PC-9 (cell line): ENCODE results near the gene IP6K1. TPM values are rescaled to one million over a fixed set of nuclear protein-coding genes. Genes with fewer than 3 reads are reported as not detected.

ENCODE experiments used
- BruUV-seq: library from RNA; stranded (reverse); fragments of 400-500 nt; replicated peaks from 2 replicates; lab custom pipeline; 2021; lab: Mats Ljungman, UMichigan
- CTCF ChIA-PET: fragments of 300-600 bp; sonication (Branson Sonifier 250); formaldehyde crosslinking; loops from one replicate; lab custom pipeline; 2022; ENCODE audit warnings: antibody characterized with exemption; lab: Charles Lee
- POLR2A ChIA-PET: fragments of 300-600 bp; sonication (Branson Sonifier 250); formaldehyde crosslinking; loops from one replicate; lab custom pipeline; 2022; ENCODE audit warnings: antibody characterized with exemption; ENCODE audit not compliant: unreplicated experiment; lab: Charles Lee
- DNase-seq, 2 experiments: peaks; one replicate each; pipeline versions ENCODE4 v3.0.0 to v3.0.0-alpha.2; 2015 to 2022; ENCODE audit warnings: mixed read lengths in 1 of 2
- H2AFZ ChIP-seq: fragments of 200-600 bp; sonication (generic); 2 replicates; pipeline ENCODE4 v1.8.1; 2017; ENCODE audit warnings: antibody characterized with exemption
- H3F3A ChIP-seq: fragments of 200-600 bp; sonication (generic); 2 replicates; pipeline ENCODE4 v1.8.1; 2017; ENCODE audit warnings: antibody characterized with exemption, mild to moderate bottlenecking, low read depth; ENCODE audit not compliant: insufficient read depth
- H3K27ac ChIP-seq: fragments of 200-600 bp; sonication (generic); 2 replicates; pipeline ENCODE4 v1.6.1; 2016; ENCODE audit warnings: mixed run types
- H3K27me3 ChIP-seq: fragments of 200-600 bp; sonication (generic); 2 replicates; pipeline ENCODE4 v1.6.1; 2016; ENCODE audit warnings: low read depth, mixed run types; ENCODE audit not compliant: insufficient read depth
- H3K36me3 ChIP-seq: fragments of 200-600 bp; sonication (generic); 2 replicates; pipeline ENCODE4 v1.6.1; 2016; ENCODE audit warnings: low read depth, mixed run types
- H3K4me1 ChIP-seq: fragments of 200-600 bp; sonication (generic); replicated peaks from 2 replicates; pipeline ENCODE4 v1.6.1; 2016; ENCODE audit warnings: mixed run types; ENCODE audit not compliant: insufficient read depth
- H3K4me2 ChIP-seq: fragments of 200-600 bp; sonication (generic); 2 replicates; pipeline ENCODE4 v1.6.1; 2017; ENCODE audit warnings: mixed run types
- H3K4me3 ChIP-seq: fragments of 200-600 bp; sonication (generic); 2 replicates; pipeline ENCODE4 v1.6.1; 2016; ENCODE audit warnings: mixed run types
- H3K79me2 ChIP-seq: fragments of 200-600 bp; sonication (generic); 2 replicates; pipeline ENCODE4 v1.6.1; 2017; ENCODE audit warnings: low read depth, mixed run types
- H3K9me2 ChIP-seq: fragments of 200-600 bp; sonication (generic); 2 replicates; pipeline ENCODE4 v1.8.1; 2017; ENCODE audit warnings: mild to moderate bottlenecking; ENCODE audit not compliant: insufficient read depth
- H3K9me3 ChIP-seq: fragments of 200-600 bp; sonication (generic); 2 replicates; pipeline ENCODE4 v1.8.1; 2016; ENCODE audit warnings: low read depth; ENCODE audit not compliant: insufficient read depth
- H4K20me1 ChIP-seq: fragments of 200-600 bp; sonication (generic); 2 replicates; pipeline ENCODE4 v1.8.1; 2017; ENCODE audit not compliant: insufficient read depth
- CTCF ChIP-seq: fragments of 200-600 bp; sonication (generic); conservative IDR thresholded peaks from 2 replicates; pipeline ENCODE4 v1.6.1; 2017; ENCODE audit warnings: mixed run types, antibody characterized with exemption, mild to moderate bottlenecking, moderate library complexity
- EZH2 ChIP-seq: fragments of 200-600 bp; sonication (generic); IDR thresholded peaks from 2 replicates; pipeline ENCODE4 v1.8.0; 2017; ENCODE audit warnings: antibody characterized with exemption, low read depth
- intact Hi-C: fragments of 100-400 bp; cut with micrococcal nuclease; formaldehyde crosslinking; loops from one replicate; pipeline ENCODE4 v1.10.0; 2022; ENCODE audit not compliant: unreplicated experiment
- total RNA-seq: library from RNA; stranded (reverse); gene quantifications from 2 replicates; pipeline ENCODE4 v1.2.3, GENCODE V29; 2021

Gene IP6K1
- total RNA-seq, 1 experiment from 2014 or later = 32.9 TPM

GRCh38 chr3:49806850-49807249 is 20.5 kb upstream of the IP6K1 start:
- no peak for TF ChIP-seq CTCF
- TF ChIP-seq EZH2 = no peak
- Histone ChIP-seq H4K20me1 (no peaks in the 10 kb centered on the region; the same call in 1 of the 2 replicates), H3K27ac (no peak overlapping the region), H3K9me3 (no peaks in the 10 kb centered on the region), H2AFZ (no peak overlapping the region), H3K4me1 (no peaks in the 10 kb centered on the region), H3K4me2 (no peak overlapping the region), H3K79me2 (no peaks in the 10 kb centered on the region), H3K4me3 (no peak overlapping the region), H3K27me3 (peaks cover 9% of the 10 kb centered on the region), H3K36me3 (no peaks in the 10 kb centered on the region), H3F3A (no peaks in the 10 kb centered on the region; the same call in 1 of the 2 replicates), H3K9me2 (no peaks in the 10 kb centered on the region)
- BruUV-seq = no TSS peak
- ChIA-PET CTCF (no interaction called here), POLR2A (no interaction called here)
- intact Hi-C loops = no loop called here
- DNase-seq = no peak

- no peaks in the 10 kb centered on the region for H3K36me3 ChIP-seq
- no peaks in the 10 kb centered on the region for H3K4me1 ChIP-seq
- H3K79me2 ChIP-seq = no peaks in the 10 kb centered on the region
- no peaks in the 10 kb centered on the region; the same call in 1 of the 2 replicates for H3F3A ChIP-seq
- intact Hi-C loops = no loop called here
- DNase-seq = no peak
- CTCF ChIA-PET = no interaction called here
- no peaks in the 10 kb centered on the region for H3K9me3 ChIP-seq
- no peak overlapping the region for H3K4me3 ChIP-seq
- no peak overlapping the region for H2AFZ ChIP-seq
- no peaks in the 10 kb centered on the region for H3K9me2 ChIP-seq
- no peaks in the 10 kb centered on the region; the same call in 1 of the 2 replicates for H4K20me1 ChIP-seq
- POLR2A ChIA-PET = interaction anchor here (1.5 kb wide), 1 partner anchor 94 kb away, joined by 13 read pairs; no protein-coding TSS in a partner anchor
- no peak overlapping the region for H3K4me2 ChIP-seq
- no peak overlapping the region for H3K27ac ChIP-seq
- TF ChIP-seq EZH2 (no peak), CTCF (no peak)
- peaks cover 9% of the 10 kb centered on the region for H3K27me3 ChIP-seq
- BruUV-seq = no TSS peak
Observed at GRCh38 chr3:49805897-49806701, 19.8 kb upstream of the IP6K1 start.

GRCh38 chr3:49805367-49805782 is 19.0 kb upstream of the IP6K1 start:
- no peak overlapping the region for H3K4me3 ChIP-seq
- H2AFZ ChIP-seq = no peak overlapping the region
- H3K4me2 ChIP-seq = no peak overlapping the region
- no peak overlapping the region for H3K27ac ChIP-seq
- intact Hi-C loops = no loop called here
- no TSS peak for BruUV-seq
- H3K27me3 ChIP-seq = peaks cover 9% of the 10 kb centered on the region
- no peaks in the 10 kb centered on the region for H3K79me2 ChIP-seq
- no peak for TF ChIP-seq EZH2
- no peak for TF ChIP-seq CTCF
- H3K9me3 ChIP-seq = no peaks in the 10 kb centered on the region
- no peak for DNase-seq
- ChIA-PET CTCF (interaction anchor here (0.9 kb wide), 1 partner anchor 34 kb away, joined by 3 read pairs; no protein-coding TSS in a partner anchor), POLR2A (interaction anchor here (1.5 kb wide), 1 partner anchor 95 kb away, joined by 13 read pairs; no protein-coding TSS in a partner anchor)
- no peaks in the 10 kb centered on the region for H3K36me3 ChIP-seq
- H3F3A ChIP-seq = no peaks in the 10 kb centered on the region; the same call in 1 of the 2 replicates
- H3K9me2 ChIP-seq = no peaks in the 10 kb centered on the region
- H4K20me1 ChIP-seq = no peaks in the 10 kb centered on the region; the same call in 1 of the 2 replicates
- no peaks in the 10 kb centered on the region for H3K4me1 ChIP-seq
